PFSK-1 (cell line): ENCODE data around the gene SLAMF1.

Experiments
- FOXP2 ChIP-seq: optimal IDR thresholded peaks from 2 replicates; pipeline ENCODE3; 2011; ENCODE audit warnings: borderline replicate concordance, control low read depth, inconsistent platforms; ENCODE audit not compliant: insufficient read depth; ENCODE audit errors: extremely low read length, extremely low read depth
- SIN3A ChIP-seq: IDR thresholded peaks from 2 replicates; pipeline ENCODE4 v1.6.1; 2012; ENCODE audit warnings: mild to moderate bottlenecking, low read length, moderate library complexity, borderline replicate concordance; ENCODE audit not compliant: insufficient read depth

DNA sequence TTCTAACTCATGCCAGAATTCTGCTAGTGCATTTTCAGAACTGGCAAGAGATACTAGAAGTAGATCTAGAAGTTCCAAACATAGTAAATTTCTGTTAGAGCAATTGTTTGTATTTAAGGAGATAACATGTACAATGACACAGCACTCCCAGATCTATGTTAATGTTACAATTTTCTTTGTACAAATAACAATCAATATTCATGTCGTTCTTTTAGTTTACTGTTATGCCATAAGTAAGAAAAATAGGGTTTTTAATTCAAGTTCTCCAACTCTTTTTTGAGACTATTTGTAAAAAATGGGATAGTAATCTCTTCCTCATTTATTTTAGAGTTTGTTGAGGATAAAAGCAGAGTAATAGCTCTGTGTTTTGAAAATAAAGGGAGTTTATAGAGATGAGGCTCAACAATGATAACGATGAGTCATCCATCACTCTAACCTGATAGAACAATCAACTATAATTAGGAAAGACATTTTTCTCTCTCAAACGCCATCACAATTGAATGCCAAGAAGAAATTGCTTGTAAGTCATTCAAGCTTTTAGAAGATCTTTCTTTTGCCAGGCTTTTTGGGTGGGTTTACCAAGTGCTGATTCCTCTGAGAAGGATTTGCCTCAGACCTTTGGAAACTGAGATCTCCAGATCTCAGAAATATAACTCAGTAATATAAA is 68.2 kb downstream of the SLAMF1 start:
- TF ChIP-seq SIN3A (no peak), FOXP2 (no peak)
